Stimulated activated CD8-positive, alpha-beta memory T cell treated with anti-CD3 and anti-CD28 coated beads, Interleukin-4, amount 100 ng/mL, for 24 hours (primary cell): ENCODE data around the gene KCNJ9.

ENCODE experiments used
- DNase-seq: peaks from one replicate; pipeline ENCODE4 v3.0.0-alpha.2; 2020; ENCODE audit warnings: low read depth

KCNJ9 gene

DNA sequence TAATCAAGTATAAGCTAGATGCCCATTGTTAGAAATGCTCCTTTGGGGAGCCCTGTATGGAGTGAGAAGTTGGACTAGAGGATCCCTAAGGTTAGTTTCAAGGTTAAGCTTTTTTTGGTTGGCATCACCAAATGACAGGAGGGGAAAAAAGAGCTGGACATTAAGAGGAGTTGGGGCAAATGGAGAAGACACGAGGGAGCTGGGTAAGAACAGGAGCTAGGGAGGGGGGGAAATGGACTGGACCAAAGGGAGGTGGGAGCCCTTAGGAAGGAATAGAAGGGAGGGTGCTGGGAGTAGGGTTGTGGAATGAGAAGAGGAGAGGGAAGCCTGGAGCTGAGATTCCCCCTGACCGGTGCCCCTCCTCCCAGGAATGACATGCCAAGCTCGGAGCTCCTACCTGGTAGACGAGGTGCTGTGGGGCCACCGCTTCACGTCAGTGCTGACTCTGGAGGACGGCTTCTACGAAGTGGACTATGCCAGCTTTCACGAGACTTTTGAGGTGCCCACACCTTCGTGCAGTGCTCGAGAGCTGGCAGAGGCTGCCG is 5.9 kb downstream of the KCNJ9 start:
- DNase-seq, result no peak

DNA sequence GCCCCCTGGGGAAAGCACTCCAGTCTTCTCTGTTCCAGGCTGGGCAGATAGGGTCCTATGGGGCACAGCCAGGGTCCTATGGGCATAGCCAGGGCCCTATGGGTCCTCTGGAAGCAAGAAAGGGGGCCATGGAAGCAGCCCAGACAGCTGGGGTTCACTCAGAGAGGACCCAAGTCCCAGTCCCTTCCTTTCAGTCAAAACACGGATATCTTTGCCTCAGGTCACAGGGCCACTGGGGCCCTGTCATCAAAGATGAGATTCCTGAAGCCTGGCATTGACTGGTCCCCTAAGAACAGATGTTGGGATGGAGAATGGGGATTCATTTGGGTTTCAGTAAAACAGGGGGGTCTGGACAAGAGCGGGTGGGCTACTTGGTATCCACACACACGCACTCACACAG is 8.5 kb downstream of the KCNJ9 start:
- no peak for DNase-seq

DNA sequence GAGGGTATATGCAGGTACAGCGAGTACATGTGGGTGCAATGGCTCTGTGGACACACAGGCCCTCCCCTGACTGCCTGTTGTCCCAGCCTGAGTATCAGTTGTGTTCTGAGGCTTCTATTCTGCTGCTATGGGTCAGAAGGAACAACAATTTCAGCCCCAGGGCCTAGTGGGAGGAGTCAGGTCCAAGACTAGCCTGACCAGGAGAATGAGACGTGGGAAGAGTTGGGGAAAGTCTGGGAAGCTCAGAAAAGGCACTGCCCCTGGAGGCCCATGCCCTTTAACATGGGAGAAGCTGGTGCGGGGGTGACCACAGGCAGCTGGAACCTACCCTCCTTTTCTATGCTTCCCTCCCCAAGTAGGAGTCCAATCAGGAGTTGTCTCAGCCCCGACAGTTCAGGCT is 9.4 kb downstream of the KCNJ9 start:
- DNase-seq, result no peak

DNA sequence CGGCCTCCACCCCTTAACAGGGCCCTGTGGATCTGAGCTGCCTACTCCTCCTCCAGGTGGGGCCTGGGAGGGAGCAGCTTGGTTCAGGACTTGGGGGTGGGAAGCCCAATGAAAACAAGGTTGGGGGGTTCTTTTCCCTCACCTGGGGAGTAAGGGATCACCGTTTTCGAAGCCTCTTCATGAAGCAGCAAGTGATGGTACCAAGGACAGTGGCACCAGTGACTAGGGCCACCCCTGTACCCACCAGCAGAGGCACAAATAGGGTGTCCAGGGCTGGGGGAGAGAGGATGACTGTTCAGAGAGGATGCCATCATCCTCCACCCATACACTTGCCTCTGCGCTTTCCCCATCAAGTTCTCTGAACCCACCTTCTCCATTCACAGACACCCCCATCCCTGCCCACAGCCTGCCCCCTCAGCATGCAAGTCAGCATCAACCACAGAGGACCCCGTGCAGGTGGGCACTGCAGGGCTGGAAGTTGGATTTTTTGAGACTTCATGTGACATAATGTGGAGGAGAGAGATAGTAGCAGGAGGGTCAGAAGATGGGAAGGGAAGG is 10.4 kb downstream of the KCNJ9 start:
- no peak for DNase-seq

DNA sequence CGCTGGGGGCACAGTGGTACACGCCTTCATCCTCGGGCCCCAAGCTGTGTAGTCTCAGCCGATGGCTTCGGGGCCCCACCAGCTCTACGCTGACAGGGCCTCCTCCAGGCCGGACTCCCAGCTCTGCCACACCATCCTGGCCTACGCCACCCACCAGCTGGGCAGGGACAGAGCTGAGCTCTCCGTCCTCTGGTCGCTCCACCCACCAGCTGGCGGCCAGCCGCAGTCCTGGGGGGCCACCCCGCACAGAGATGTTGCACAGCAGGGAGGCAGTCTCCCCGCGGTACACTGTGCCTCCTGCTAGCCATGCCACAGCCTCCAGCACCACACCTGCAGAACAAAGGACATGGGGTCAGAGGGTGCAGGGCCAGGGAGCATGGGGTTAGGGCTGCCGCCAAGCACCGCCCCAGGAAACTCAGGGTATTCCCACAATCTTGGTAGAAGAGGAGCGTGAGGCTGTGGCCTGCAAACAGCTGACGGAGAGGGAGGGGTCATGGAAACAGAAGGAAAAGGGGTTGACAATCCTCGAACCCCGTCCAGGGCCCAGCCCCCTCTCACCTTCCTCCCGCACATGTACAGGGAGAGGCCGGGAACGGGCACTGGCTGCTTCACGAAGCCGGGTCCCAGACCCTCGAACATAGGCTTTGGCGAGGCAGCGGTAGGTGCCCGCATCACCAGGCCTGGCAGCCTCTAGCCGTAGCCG is 11.2 kb downstream of the KCNJ9 start:
- DNase-seq, result no peak

DNA sequence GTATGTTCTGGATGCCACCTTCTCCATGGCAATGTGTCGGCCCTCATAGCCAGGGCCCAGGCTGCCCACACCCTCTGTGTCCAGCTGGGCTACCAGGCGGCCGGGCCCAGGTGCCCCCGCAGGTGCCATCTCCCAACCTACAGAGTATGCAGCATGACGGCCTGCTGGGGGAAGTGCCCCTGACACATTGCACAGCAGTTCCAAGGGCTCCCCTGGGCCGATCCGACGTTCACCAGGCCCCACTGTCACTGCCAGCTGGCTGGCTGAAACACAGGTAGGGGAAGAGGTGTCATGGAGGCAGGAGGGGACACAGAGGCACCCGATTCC is 11.7 kb downstream of the KCNJ9 start:
- DNase-seq, result no peak

DNA sequence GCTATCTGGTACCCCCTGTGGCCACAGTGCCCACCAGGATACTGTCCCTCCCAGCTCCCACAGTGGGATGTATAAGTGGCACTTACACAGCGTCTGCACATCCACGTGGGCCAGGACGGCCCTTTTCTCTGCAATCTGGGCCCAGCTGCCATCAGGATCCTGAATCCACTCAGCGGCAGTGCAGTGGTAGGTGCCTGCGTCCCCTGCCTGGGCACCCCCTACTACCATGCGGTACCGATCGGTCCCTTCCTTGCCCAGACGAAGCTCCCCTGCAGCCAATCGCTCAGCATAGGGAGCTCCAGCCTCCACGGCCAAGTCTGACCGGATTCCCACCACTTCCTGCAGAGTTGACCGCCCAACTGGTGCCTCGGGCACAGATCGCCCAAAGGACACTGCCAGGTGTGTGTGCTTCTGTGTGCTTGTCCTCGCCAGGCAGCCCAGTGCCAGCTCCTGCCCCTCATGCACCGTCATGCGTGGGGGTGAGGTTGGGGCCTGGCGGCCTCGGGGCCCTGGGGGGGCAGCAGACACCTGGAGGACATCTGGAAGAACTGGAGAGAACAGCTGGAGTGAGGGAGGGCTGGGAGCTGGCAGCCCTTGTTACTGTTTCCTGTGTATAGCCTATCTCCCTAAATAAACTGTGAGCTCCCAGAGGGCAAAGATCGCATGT is 12.4 kb downstream of the KCNJ9 start:
- DNase-seq, result no peak

DNA sequence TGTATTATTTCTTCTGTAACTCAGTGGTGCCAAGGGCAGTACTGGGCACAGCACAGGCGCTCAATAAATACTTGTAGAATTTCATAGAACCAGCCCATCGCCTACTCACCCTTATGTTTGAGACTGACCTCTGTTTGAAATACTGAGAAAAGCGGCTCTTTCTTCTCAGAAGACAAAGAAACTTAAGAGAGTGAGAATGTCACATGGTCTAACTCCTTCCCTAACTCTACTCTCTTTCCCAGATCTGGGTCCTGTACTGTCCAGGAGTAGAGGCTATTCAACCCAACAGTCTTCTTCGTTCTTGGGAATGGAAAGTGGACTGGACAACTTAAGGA is 12.9 kb downstream of the KCNJ9 start:
- DNase-seq, result no peak

DNA sequence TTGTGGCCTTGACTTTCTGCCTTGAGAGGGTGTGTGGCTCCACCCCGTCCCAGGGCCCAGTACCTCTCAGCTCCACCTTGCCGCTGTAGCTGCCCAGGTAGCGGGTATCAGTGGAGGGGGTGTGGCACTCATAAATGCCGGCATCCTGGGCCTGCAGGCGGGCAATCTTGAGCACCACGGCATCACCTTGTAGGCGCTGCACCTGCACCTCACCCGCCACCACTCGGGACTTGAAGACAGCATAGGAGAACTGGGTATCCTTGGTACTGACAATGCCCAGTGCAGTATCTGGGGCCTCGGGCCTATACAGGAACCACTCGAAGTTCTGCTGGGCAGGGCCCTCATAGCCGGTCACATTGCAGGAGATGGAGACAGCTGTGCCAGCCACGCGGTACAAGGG is 13.5 kb downstream of the KCNJ9 start:
- DNase-seq, result no peak

DNA sequence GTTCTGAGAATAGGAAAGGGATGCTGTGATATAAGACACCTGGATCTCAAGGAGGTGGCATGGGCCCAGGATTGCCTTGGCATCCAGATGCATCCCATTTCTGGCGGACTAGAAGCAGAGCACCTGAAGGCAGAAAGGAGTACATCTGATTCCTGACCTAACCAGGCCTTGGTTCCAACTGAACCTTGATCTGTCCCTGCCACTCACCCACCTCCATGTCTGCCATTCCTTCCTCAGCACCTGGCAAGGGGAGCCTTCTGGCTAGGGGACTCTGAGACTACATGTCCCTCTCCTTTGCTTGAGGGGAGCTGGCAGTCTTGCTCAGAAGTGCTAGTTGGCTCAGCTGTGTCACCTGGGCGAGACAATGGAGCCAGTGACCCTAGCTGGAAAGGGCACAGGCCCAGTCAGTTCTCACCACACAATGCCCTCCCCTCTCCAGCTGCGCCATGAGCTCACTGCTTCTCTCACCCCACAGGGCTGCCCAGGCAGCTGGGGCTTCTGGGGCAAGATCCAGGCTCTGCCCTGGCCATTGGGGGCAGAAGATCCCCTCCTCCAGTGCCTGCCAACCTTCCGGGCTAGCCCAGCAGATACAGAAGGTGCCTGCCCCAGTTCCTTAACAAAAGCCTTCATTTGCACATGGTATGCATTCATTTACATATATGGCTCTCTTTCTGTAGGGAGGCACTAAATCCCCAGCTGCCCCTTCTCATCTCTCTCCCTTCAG is 14.2 kb downstream of the KCNJ9 start:
- no peak for DNase-seq

DNA sequence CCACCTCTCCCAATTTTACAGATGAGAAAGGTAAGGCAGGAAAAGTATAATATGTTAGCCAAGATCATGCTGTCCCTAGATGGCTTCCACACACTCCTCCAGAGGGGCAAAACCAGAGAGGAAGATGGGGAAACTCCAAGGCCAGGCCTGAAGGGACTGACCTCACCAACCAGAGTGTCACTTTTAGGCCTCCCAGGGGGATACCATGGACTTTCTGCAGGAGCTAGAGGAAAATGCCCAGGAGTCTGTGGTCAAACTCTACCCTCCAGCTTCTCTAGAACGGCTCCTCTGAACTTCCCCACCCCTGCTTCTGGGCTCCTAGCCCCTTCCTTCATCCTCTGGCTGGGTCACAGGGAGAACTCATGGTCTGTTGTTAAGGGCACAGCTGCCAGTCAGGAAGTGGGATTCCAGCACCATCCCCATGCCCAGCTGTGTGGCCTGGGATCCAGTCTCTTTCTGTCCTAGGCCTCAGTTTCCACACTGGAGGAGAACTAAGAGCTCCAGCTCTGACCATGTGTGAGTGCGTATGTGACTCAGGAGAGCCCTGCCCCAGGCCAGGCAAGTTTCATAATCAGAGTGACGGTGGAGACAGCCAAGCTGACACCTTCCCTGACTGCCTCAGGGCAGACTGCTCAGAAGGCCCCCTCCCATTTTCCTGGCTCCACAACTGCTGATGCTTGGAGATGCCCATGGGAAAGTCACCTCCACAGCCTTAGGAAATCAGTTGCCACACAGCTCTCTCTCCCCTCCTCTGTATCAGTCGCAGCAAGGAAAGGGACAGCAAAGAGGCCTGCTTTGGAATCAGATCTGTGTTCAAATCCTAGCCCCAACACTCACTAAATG is 15.2 kb downstream of the KCNJ9 start:
- DNase-seq, result no peak

DNA sequence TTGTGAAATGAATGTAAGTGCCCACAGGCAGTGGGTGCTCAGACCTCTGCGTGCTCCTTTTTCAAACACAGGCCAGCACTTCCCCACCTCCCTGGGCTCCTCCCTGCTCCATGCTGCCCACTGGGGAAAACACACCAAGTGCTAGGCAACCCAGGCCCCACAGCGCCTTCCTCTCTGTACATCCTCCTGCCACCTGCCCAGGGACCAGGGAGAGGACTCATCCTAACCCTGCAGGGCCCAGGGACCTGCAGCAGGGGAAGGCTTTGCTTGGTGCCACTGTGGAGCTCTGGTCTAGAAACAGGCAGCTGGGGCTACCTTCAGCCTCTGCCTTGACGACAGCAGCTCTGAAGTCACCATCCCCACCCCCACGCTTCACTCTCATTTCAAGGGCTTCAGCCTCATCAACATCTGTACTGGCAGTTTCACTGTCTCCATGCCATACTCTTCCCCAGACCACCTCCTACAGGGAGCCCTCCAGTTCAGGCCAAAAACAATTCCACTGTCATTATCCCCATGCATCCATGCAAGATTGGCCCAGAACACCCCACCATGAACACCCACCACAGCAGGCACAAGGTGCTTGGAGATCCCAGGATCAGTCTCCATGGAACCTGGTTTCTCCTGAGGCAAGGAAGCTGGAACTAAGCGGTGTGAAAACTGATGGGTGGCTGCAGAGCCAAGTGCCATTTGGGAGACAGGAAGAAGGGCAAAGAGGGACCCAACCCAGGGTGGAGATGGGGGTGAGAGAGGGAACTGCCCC is 16.0 kb downstream of the KCNJ9 start:
- DNase-seq, result no peak

DNA sequence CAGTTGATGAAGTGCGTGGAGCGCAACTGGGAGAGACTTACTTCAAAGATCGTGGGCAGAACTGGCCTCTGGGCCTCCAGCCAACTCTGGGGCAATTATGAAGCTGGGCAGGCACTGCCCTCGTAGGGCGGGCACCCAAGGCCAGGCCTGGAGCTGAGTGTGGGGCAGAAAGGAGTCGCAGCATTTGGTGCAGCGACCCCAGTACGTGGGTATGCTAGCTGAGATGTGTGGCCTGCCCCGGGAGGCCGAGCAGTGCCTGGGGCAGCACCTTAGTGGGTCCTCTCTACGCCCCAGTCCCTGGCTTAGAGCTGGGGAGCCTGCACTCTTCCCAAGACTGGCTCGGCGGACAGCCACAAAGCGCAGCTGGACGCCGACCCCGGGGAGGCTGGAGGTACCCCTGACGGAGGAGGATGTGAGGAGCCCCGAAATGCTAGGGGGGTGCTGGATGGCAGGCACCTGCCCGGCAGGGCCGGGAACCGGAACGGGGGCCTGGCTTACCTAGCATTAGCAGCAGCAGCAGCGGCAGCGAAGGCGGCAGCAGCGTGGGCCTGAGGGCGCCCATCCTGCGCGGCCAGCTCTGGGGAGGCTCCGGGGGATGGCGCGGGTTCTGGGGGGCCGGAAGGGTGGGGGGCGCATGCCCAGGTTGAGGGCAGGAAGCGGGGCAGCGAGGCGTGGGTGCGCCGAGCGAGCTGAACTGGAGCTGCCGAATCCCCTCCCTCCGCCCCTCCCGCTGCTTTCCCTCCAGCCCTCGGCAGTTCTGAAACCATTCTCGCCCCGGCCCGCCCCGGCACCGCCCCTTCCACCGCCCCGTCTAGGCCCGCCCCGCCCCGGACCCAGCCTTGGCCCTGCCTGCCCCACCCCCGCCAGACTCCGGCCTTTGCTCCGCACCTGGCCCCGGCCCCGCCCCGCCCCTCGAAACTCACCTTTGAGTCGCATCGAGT is 16.8 kb downstream of the KCNJ9 start, which contains the start of gene IGSF8:
Gene IGSF8 (minus strand): TSS at position 709 of the 941 bp plus-strand sequence. CDS start 147 bp downstream, at position 562.
- DNase-seq, result peak; percentile 85

DNA sequence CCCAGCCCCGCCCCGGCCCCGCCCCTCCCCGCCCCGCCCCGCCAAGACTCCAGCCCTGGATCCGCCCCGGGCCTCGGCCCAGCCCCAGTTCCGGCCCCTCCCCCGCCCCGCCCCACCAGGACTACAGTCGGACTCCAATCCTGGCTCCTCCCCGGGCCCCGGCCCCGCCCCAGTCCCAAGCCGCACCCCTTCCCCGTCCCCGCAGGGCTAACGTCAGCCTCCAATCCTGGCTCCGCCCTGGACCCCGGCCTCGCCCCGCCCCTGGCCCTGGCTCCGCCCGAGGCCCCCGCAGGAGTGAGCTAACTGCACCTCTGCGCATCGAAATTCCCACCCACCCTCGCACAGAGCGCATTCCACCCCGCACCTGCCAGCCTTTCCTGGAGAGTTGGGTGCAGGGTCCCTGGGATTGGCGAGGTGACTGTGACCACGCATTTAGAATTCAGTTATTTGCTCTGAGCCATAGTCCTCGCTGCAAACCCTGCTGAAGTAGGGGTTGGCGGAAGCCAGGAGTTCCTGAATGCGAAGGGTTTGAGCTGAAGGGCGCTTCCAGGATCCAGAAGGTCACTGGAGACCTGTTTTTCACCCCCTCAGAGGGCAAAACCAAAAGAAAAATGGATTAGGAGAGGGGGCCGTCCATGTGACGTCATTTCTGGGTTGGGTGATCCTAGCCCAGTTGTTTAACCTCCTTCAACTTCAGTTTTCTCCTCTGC is 17.7 kb downstream of the KCNJ9 start:
- peak; percentile 97 for DNase-seq

DNA sequence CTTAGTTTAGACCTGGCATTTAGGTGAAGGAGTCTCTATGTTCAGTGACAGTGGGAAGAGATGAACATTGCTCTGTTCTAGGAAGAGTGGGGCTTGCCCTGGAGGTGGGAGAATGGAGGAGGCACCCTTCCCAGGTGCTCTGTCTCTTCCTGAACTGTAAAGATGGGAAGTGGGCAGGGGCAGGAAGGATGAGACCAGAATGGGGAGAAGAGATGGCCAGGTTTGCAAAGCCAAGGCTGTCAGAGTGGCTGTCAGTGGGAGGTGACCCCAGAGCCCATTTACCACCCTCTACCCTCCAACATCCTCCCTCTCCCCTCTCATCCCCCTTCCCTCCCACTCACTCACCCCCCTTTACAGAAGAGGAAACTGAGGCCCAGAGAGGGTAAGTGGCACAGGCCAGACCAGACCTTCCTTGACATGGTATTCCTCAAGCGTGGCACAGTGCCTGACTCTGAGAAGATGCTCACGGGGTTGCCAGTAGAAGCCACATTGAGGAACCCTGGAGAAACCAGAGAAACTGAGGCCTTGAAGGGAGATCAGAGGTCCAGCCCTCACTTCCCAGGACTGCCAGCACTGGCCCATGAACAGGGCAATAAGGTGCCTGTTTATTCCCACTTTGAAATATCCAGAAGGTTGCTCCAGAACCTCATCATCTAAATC is 18.5 kb downstream of the KCNJ9 start:
- DNase-seq, result no peak

DNA sequence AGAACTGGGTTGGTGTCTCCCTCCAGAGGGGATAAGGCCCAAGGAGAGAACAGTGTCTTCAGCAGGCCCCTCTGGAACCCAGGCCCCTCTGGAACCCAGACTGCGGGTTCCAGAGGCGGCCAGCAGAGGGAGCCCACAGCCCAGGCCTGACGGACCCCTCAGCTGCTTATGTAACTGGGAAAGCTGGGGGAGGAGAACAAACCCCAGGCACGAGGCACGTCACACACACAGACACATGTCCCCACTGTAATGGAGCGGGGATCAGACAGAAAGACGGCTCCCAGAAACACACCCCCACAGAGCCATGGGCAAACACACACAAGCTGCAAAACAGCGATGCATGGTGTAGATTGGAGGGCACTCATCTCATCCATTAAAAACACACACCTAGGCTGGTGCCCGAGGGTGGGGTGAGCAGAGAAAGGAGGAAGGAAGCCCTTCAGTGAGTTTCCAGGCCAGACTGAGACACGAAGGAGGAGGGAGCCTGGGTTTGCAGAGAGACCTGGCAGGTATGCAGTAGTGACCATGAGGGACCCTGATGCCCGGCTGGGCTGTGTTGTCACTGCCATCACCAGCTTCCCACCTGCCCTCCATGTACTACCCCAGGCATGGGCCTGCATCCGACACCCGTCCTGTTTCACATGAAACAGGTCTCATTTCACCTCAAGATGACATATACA is 19.8 kb downstream of the KCNJ9 start:
- peak; percentile 65 for DNase-seq

DNA sequence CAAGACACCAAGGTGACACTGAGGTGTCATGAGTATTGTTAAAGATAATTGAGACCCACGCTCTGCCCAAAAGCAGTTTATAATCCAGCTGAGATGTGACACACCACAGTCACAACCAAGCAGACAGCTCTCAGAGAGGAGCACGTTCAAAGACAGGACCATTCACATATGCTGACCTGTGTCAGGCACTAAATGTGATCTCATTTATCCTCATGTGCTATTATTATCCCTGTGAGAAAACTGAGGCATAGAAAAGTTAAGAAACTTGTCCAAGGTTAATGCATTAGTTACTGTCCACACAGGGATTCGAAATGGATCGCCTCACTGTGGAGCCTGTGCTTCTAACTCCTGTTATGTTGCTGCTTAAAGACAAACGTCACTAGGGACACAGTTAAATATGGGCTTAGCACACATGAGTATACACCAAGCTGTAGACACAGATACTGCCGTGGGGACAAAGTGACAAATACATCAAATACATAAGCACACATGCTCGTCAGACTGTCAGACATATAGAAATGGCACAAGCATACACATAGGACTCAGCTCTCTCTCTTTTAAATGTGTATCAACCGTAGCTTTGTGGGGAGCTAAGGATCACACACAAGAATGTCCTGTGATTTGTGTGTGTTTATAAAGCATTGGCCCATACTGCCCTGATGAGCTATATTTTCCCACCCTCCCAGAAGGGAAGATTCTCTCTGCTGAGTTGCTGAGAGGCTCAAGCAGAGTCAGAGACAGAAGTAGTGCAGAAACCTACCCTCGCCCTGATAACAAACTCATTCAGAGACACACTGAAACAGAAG is 20.6 kb downstream of the KCNJ9 start:
- no peak for DNase-seq
